Measurements from ENCODE around the gene TRIM75.
A peak's percentile ranks its signal among the peaks of the same experiment; 100 is the strongest.

Gene TRIM75

GRCh38 chr4:165094873-165095272, 41.2 kb downstream of the TRIM75 start:
- no peak for DNase-seq
- H3K79me2 ChIP-seq (ENCODE audit: insufficient read depth, low read length), result no peaks in the 10 kb centered on the region
- H3K4me3 ChIP-seq (ENCODE audit: low read depth in 1 of 2, low read length in 2 of 2), result no peak overlapping the region
- no peak for ATAC-seq (ENCODE audit: insufficient read depth, low read depth)
- no peaks in the 10 kb centered on the region for H3K9me3 ChIP-seq (ENCODE audit: insufficient read depth, low read length, severe bottlenecking)
- H3K27ac ChIP-seq (ENCODE audit: low read length), result no peak overlapping the region
- H3K36me3 ChIP-seq (ENCODE audit: insufficient read depth, low read length), result no peaks in the 10 kb centered on the region
- H3K9ac ChIP-seq (ENCODE audit: low read depth, low read length), result no peak overlapping the region
- no peak for TF ChIP-seq EZH2 (IDR thresholded peaks at IDR 0.05; ENCODE audit: borderline replicate concordance, low read depth, low read length, severe bottlenecking)
- TF ChIP-seq CTCF (IDR thresholded peaks at IDR 0.05; ENCODE audit: borderline replicate concordance, extremely low read depth, low read length, poor library complexity, severe bottlenecking), result no peak
- no peaks in the 10 kb centered on the region for H3K4me1 ChIP-seq (ENCODE audit: insufficient read depth, low read length)
- H3K4me2 ChIP-seq (ENCODE audit: insufficient read depth, low read length), result no peak overlapping the region
- H3K27me3 ChIP-seq (ENCODE audit: insufficient read depth, low read length, poor library complexity), result no peaks in the 10 kb centered on the region
- H2AFZ ChIP-seq (ENCODE audit: low read depth, low read length), result no peak overlapping the region
- H4K20me1 ChIP-seq (ENCODE audit: insufficient read depth, low read length), result no peaks in the 10 kb centered on the region

- no peaks in the 10 kb centered on the region for H3K27me3 ChIP-seq (ENCODE audit: insufficient read depth, low read length, poor library complexity)
- ATAC-seq (ENCODE audit: insufficient read depth, low read depth), result no peak
- no peak overlapping the region for H3K9ac ChIP-seq (ENCODE audit: low read depth, low read length)
- H2AFZ ChIP-seq (ENCODE audit: low read depth, low read length), result no peak overlapping the region
- no peak overlapping the region for H3K4me2 ChIP-seq (ENCODE audit: insufficient read depth, low read length)
- no peaks in the 10 kb centered on the region for H3K36me3 ChIP-seq (ENCODE audit: insufficient read depth, low read length)
- TF ChIP-seq EZH2 (IDR thresholded peaks at IDR 0.05; ENCODE audit: borderline replicate concordance, low read depth, low read length, severe bottlenecking) (no peak), CTCF (IDR thresholded peaks at IDR 0.05; ENCODE audit: borderline replicate concordance, extremely low read depth, low read length, poor library complexity, severe bottlenecking) (no peak)
- DNase-seq, result no peak
- H3K79me2 ChIP-seq (ENCODE audit: insufficient read depth, low read length), result no peaks in the 10 kb centered on the region
- H3K27ac ChIP-seq (ENCODE audit: low read length), result no peak overlapping the region
- no peaks in the 10 kb centered on the region for H4K20me1 ChIP-seq (ENCODE audit: insufficient read depth, low read length)
- no peaks in the 10 kb centered on the region for H3K9me3 ChIP-seq (ENCODE audit: insufficient read depth, low read length, severe bottlenecking)
- no peaks in the 10 kb centered on the region for H3K4me1 ChIP-seq (ENCODE audit: insufficient read depth, low read length)
- H3K4me3 ChIP-seq (ENCODE audit: low read depth in 1 of 2, low read length in 2 of 2), result no peak overlapping the region
These were observed 41.6 kb downstream of the TRIM75 start for GRCh38 chr4:165095291-165095690.

GRCh38 chr4:165096776-165097175, 43.1 kb downstream of the TRIM75 start:
- peak; percentile 66 for TF ChIP-seq CTCF (IDR thresholded peaks at IDR 0.05; ENCODE audit: borderline replicate concordance, extremely low read depth, low read length, poor library complexity, severe bottlenecking)
- TF ChIP-seq EZH2 (IDR thresholded peaks at IDR 0.05; ENCODE audit: borderline replicate concordance, low read depth, low read length, severe bottlenecking), result no peak
- DNase-seq, result no peak

GRCh38 chr4:165101641-165102040, 48.0 kb downstream of the TRIM75 start:
- Histone ChIP-seq H3K4me3 (ENCODE audit: low read depth in 1 of 2, low read length in 2 of 2) (no peak overlapping the region), H2AFZ (ENCODE audit: low read depth, low read length) (no peak overlapping the region), H3K4me2 (ENCODE audit: insufficient read depth, low read length) (no peak overlapping the region), H3K4me1 (ENCODE audit: insufficient read depth, low read length) (no peaks in the 10 kb centered on the region), H3K79me2 (ENCODE audit: insufficient read depth, low read length) (no peaks in the 10 kb centered on the region), H3K27ac (ENCODE audit: low read length) (no peak overlapping the region), H3K9ac (ENCODE audit: low read depth, low read length) (no peak overlapping the region), H4K20me1 (ENCODE audit: insufficient read depth, low read length) (no peaks in the 10 kb centered on the region), H3K36me3 (ENCODE audit: insufficient read depth, low read length) (no peaks in the 10 kb centered on the region), H3K27me3 (ENCODE audit: insufficient read depth, low read length, poor library complexity) (no peaks in the 10 kb centered on the region), H3K9me3 (ENCODE audit: insufficient read depth, low read length, severe bottlenecking) (no peaks in the 10 kb centered on the region)
- DNase-seq (no peak), ATAC-seq (ENCODE audit: insufficient read depth, low read depth) (no peak)
- no peak for TF ChIP-seq EZH2 (IDR thresholded peaks at IDR 0.05; ENCODE audit: borderline replicate concordance, low read depth, low read length, severe bottlenecking)
- TF ChIP-seq CTCF (IDR thresholded peaks at IDR 0.05; ENCODE audit: borderline replicate concordance, extremely low read depth, low read length, poor library complexity, severe bottlenecking), result no peak

More at GRCh38 chr4:165096776-165097175, 43.1 kb downstream of the TRIM75 start:
- H2AFZ ChIP-seq (ENCODE audit: low read depth, low read length), result no peak overlapping the region
- H3K4me1 ChIP-seq (ENCODE audit: insufficient read depth, low read length), result no peaks in the 10 kb centered on the region
- no peaks in the 10 kb centered on the region for H3K27me3 ChIP-seq (ENCODE audit: insufficient read depth, low read length, poor library complexity)
- no peak for ATAC-seq (ENCODE audit: insufficient read depth, low read depth)
- H3K4me3 ChIP-seq (ENCODE audit: low read depth in 1 of 2, low read length in 2 of 2), result no peak overlapping the region
- H3K9ac ChIP-seq (ENCODE audit: low read depth, low read length), result no peak overlapping the region
- H3K4me2 ChIP-seq (ENCODE audit: insufficient read depth, low read length), result no peak overlapping the region
- H3K79me2 ChIP-seq (ENCODE audit: insufficient read depth, low read length), result no peaks in the 10 kb centered on the region
- H3K27ac ChIP-seq (ENCODE audit: low read length), result no peak overlapping the region
- no peaks in the 10 kb centered on the region for H3K9me3 ChIP-seq (ENCODE audit: insufficient read depth, low read length, severe bottlenecking)
- no peaks in the 10 kb centered on the region for H4K20me1 ChIP-seq (ENCODE audit: insufficient read depth, low read length)
- no peaks in the 10 kb centered on the region for H3K36me3 ChIP-seq (ENCODE audit: insufficient read depth, low read length)

Data from DND-41 (cell line).